Heart right ventricle (tissue), 16 donors: ENCODE results near the gene PSKH1. TPM values are rescaled to one million over a fixed set of nuclear protein-coding genes. Genes with fewer than 3 reads are reported as not detected.

ENCODE experiments used
- ATAC-seq, 8 donors: fragments of 200-7000 bp; cut with Tn5 transposase; one replicate each; pipeline ENCODE4 v1.9.1; 2020; ENCODE audit warnings: mild to moderate bottlenecking in 8 of 8, moderate library complexity in 8 of 8, moderate number of reproducible peaks in 1 of 8
- DNase-seq, 2 donors: peaks; one replicate each; pipeline ENCODE4 v3.0.0-alpha.2; 2020
- H3K27ac ChIP-seq, 10 donors: fragments of 200-600 bp; sonication (generic) in 2 of 10; one replicate each; pipeline versions ENCODE4 v1.5.0 to v1.8.0; 2020 to 2022; ENCODE audit warnings: mild to moderate bottlenecking in 3 of 10
- H3K27me3 ChIP-seq, 7 donors: fragments of 200-600 bp; one replicate each; pipeline ENCODE4 v1.8.0; 2021 to 2022; ENCODE audit warnings: mild to moderate bottlenecking in 2 of 7
- H3K36me3 ChIP-seq, 9 donors: fragments of 200-600 bp; sonication (generic) in 1 of 9; one replicate each; pipeline versions ENCODE4 v1.5.0 to v1.8.0; 2020 to 2022; ENCODE audit warnings: mild to moderate bottlenecking in 2 of 9
- H3K4me1 ChIP-seq, 9 donors: fragments of 200-600 bp; sonication (generic) in 1 of 9; one replicate each; pipeline versions ENCODE4 v1.5.0 to v1.8.0; 2020 to 2022; ENCODE audit warnings: mild to moderate bottlenecking in 4 of 9
- H3K4me3 ChIP-seq, 10 donors: fragments of 200-600 bp; sonication (generic) in 2 of 10; one replicate each; pipeline versions ENCODE4 v1.5.0 to v1.8.0; 2020 to 2022; ENCODE audit warnings: mild to moderate bottlenecking in 7 of 10, moderate library complexity in 2 of 10
- H3K9me3 ChIP-seq, 11 donors: fragments of 200-600 bp in 10 of 11; sonication (generic) in 2 of 11; one replicate each; pipeline versions ENCODE4 v1.5.0 to v1.8.0; 2013 to 2022; ENCODE audit warnings: mild to moderate bottlenecking in 2 of 11, control low read depth in 1 of 11, moderate library complexity in 1 of 11
- CTCF ChIP-seq, 9 donors: fragments of 200-600 bp; sonication (generic) in 2 of 9; IDR thresholded peaks; one replicate each; pipeline versions ENCODE4 v1.5.0 to v1.8.0; 2021 to 2022; ENCODE audit warnings: antibody characterized with exemption in 9 of 9, mild to moderate bottlenecking in 5 of 9, moderate library complexity in 1 of 9
- WGBS, 2 donors: extraction: QIAGEN DNeasy Blood & Tissue Kit; methylation state at CpG; one replicate each; pipeline ENCODE4 v1.1.7; 2013; ENCODE audit warnings: inconsistent platforms in 1 of 2; 5-methylcytosine and 5-hydroxymethylcytosine counted together
- intact Hi-C, 10 donors: fragments of 100-400 bp; cut with DNase I; formaldehyde crosslinking; loops; one replicate each; pipeline versions ENCODE4 v1.11.1 to v1.14.2; 2022
- polyA plus RNA-seq, 2 donors: library from polyadenylated mRNA; stranded (reverse); fragments of 200-250 nt; gene quantifications; one replicate each; pipeline ENCODE4 v1.2.3, GENCODE V29; 2013
- total RNA-seq, 10 donors: library from RNA; stranded (reverse); fragmentation: NEBNext Ultra II Directional in 3 of 10; extraction: Animal tissue kit (Norgen Biotek cat#: 25700) in 3 of 10; gene quantifications; one replicate each; pipeline versions ENCODE4 v1.2.1 to v1.2.4, GENCODE V29; 2021 to 2023
- donor health status: Arrhythmogenic right ventricular cardiomyopathy.
- donor health status: ischemic (EF 13 %, LVEDD 7.1; RV severe dilation, severe dysfunction).
- donor health status: healthy with polysubstance abuse.
- donor health status: DM: no; HTN: yes; CAD: no.
- donor health status: DM: no; HTN: no; CAD: no.
- donor health status: ischemic (EF 25% LVEDD 6.9; RV normal size, moderate dysfunction).
- donor health status: ischemic (EF 25% LVEDD 5.7; RV mildly dilated, moderate dysfunction).
- donor health status: healthy.
- donor health status: DM: yes; HTN: yes; CAD: no.
- donor health status: Ischemic cardiomyopathy.
- donor health status: ischemic (EF 35%, LVEDD 5.7; RV mildly dilated, moderate dysfunction).
- donor health status: nonischemic (EF 11% LVEDD 7.7; RV severe dilation, severe dysfunction).
- donor health status: DM: yes; HTN: yes; CAD: no.
- donor health status: PGD.
- donor health status: ischemic (EF 29% LVEDD 5.4; RV normal size, mild dysfunction).
- donor health status: nonischemic (EF 23%, LVEDD 6.1; RV moderate dilation, normal function).

PSKH1 gene
- total and polyA plus RNA-seq, 12 donors: 15.7 to 24.5 (median 20.5) TPM

GRCh38 chr16:67847064-67847861 lies 45.8 kb upstream of the PSKH1 start, which contains the start of gene CENPT:
Gene CENPT, minus strand, starts transcription at chr16:67847693. Its CDS starts 13,834 bp downstream, at chr16:67833859.
- no peaks in the 10 kb centered on the region for H3K9me3 ChIP-seq
- H3K27ac ChIP-seq: peak within 1 kb of the TSS; percentile 90 to 100 (median 97)
- H3K27me3 ChIP-seq: no peaks in the 10 kb centered on the region
- intact Hi-C loops: loop anchor here in 3 of 10 donors (2.0 to 10.0 kb wide), 5 partner anchors 16 to 322 kb away; partner anchors contain the start of genes EDC4 (in 1 of the 3), RANBP10 (in 1 of the 3), RIPOR1 (in 1 of the 3) and TSNAXIP1 (in 1 of the 3)
- peaks cover 21 to 63% (median 54%) of the 10 kb centered on the region in 9 donors for H3K4me1 ChIP-seq
- peak within 1 kb of the TSS; percentile 55 to 100 (median 96) for H3K4me3 ChIP-seq
- ATAC-seq: peak; percentile 30 to 73 (median 56)
- peaks cover 0 to 7% (median 0%) of the 10 kb centered on the region in 9 donors for H3K36me3 ChIP-seq
- no peak for TF ChIP-seq CTCF (IDR thresholded peaks at IDR 0.05)
- DNase-seq: peak in 1 of 2 donors; percentile 54
- WGBS, 2 donors: 0% methylated on average over 40 to 59 of the region's 62 CpGs

- Histone ChIP-seq H3K4me1 (peaks cover 21 to 59% (median 53%) of the 10 kb centered on the region in 9 donors), H3K27me3 (no peaks in the 10 kb centered on the region), H3K27ac (peak overlapping the region in 9 of 10 donors; percentile 90 to 100 (median 97)), H3K4me3 (peak overlapping the region; percentile 55 to 100 (median 96)), H3K36me3 (peaks cover 0 to 8% (median 0%) of the 10 kb centered on the region in 9 donors), H3K9me3 (no peaks in the 10 kb centered on the region)
- no peak for TF ChIP-seq CTCF (IDR thresholded peaks at IDR 0.05)
- intact Hi-C loops: loop anchor here in 2 of 10 donors (5.0 to 10.0 kb wide), 3 partner anchors 41 to 323 kb away; partner anchors contain the start of genes RANBP10 (in 1 of the 2), RIPOR1 (in 1 of the 2) and TSNAXIP1 (in 1 of the 2)
- DNase-seq (no peak), ATAC-seq (no peak)
- WGBS, 2 donors: 87 to 90% methylated on average over 11 of the region's 11 CpGs
Observed at GRCh38 chr16:67848118-67848517, 44.9 kb upstream of the PSKH1 start.

GRCh38 chr16:67853670-67854069 lies 39.4 kb upstream of the PSKH1 start:
- no peak for DNase-seq
- Histone ChIP-seq H3K4me1 (peaks cover 22 to 64% (median 45%) of the 10 kb centered on the region in 9 donors), H3K27ac (no peak overlapping the region), H3K4me3 (no peak overlapping the region), H3K27me3 (no peaks in the 10 kb centered on the region), H3K36me3 (peaks cover 0 to 13% (median 0%) of the 10 kb centered on the region in 9 donors), H3K9me3 (no peaks in the 10 kb centered on the region)
- no peak for ATAC-seq
- TF ChIP-seq CTCF (IDR thresholded peaks at IDR 0.05): no peak
- intact Hi-C loops: no loop called here
- WGBS, 2 donors: 94 to 98% methylated on average over 3 of the region's 3 CpGs

GRCh38 chr16:67855789-67856188 lies 37.3 kb upstream of the PSKH1 start:
- intact Hi-C loops: no loop called here
- Histone ChIP-seq H3K36me3 (peaks cover 0 to 15% (median 0%) of the 10 kb centered on the region in 9 donors), H3K27me3 (no peaks in the 10 kb centered on the region), H3K4me1 (peaks cover 23 to 72% (median 48%) of the 10 kb centered on the region in 9 donors), H3K27ac (peak overlapping the region in 7 of 10 donors; percentile 20 to 87 (median 81)), H3K4me3 (no peak overlapping the region), H3K9me3 (no peaks in the 10 kb centered on the region)
- ATAC-seq (no peak), DNase-seq (no peak)
- TF ChIP-seq CTCF (IDR thresholded peaks at IDR 0.05): no peak
- 48 to 61% methylated on average over 10 of the region's 10 CpGs for WGBS, 2 donors
